Mesendoderm (in vitro differentiated cells): Measurements from ENCODE around the gene ATL3.

ENCODE experiments used
- DNase-seq: peaks from one replicate; pipeline ENCODE4 v3.0.0; 2013
- H2AK5ac ChIP-seq: 2 replicates; pipeline ENCODE4 v1.6.1; 2013; ENCODE audit warnings: low read length, inconsistent platforms
- H2BK120ac ChIP-seq: 2 replicates; pipeline ENCODE4 v1.6.1; 2013; ENCODE audit warnings: low read depth, mild to moderate bottlenecking, low read length, moderate library complexity, mixed read lengths
- H2BK15ac ChIP-seq: replicated peaks from 2 replicates; pipeline ENCODE4 v1.6.1; 2013; ENCODE audit warnings: low read depth, mild to moderate bottlenecking, moderate library complexity
- H2BK5ac ChIP-seq: 2 replicates; pipeline ENCODE4 v1.6.1; 2013; ENCODE audit warnings: low read length, inconsistent platforms
- H3K18ac ChIP-seq: 2 replicates; pipeline ENCODE4 v1.6.1; 2013; ENCODE audit warnings: mild to moderate bottlenecking, low read length, mixed read lengths
- H3K23ac ChIP-seq: one replicate; pipeline ENCODE4 v1.6.1; 2013; ENCODE audit warnings: low read length
- H3K27ac ChIP-seq: 2 replicates; pipeline ENCODE4 v1.5.1; 2013; ENCODE audit warnings: low read depth, mild to moderate bottlenecking, inconsistent platforms, low read length, moderate library complexity
- H3K27me3 ChIP-seq: 2 replicates; pipeline ENCODE4 v1.6.1; 2013; ENCODE audit warnings: low read length, control low read depth, mild to moderate bottlenecking, inconsistent platforms; ENCODE audit not compliant: insufficient read depth, poor library complexity
- H3K36me3 ChIP-seq: 2 replicates; pipeline ENCODE4 v1.6.1; 2013; ENCODE audit warnings: low read length, inconsistent platforms; ENCODE audit not compliant: control insufficient read depth, insufficient read depth
- H3K4ac ChIP-seq: one replicate; pipeline ENCODE4 v1.6.1; 2013; ENCODE audit warnings: low read depth, mild to moderate bottlenecking, low read length, moderate library complexity
- H3K4me1 ChIP-seq: 2 replicates; pipeline ENCODE4 v1.6.1; 2013; ENCODE audit warnings: low read depth, low read length, inconsistent platforms; ENCODE audit not compliant: control insufficient read depth
- H3K4me2 ChIP-seq: 2 replicates; pipeline ENCODE4 v1.6.1; 2013; ENCODE audit warnings: low read length
- H3K4me3 ChIP-seq: 2 replicates; pipeline ENCODE4 v1.5.1; 2013; ENCODE audit warnings: mild to moderate bottlenecking, low read length
- H3K56ac ChIP-seq: one replicate; pipeline ENCODE4 v1.6.1; 2013; ENCODE audit warnings: low read length
- H3K79me1 ChIP-seq: 2 replicates; pipeline ENCODE4 v1.6.1; 2013; ENCODE audit warnings: low read length, inconsistent platforms
- H3K79me2 ChIP-seq: 2 replicates; pipeline ENCODE4 v1.6.1; 2013; ENCODE audit warnings: mild to moderate bottlenecking, low read length; ENCODE audit not compliant: control insufficient read depth, insufficient read depth
- H3K9ac ChIP-seq: 2 replicates; pipeline ENCODE4 v1.6.1; 2013; ENCODE audit warnings: low read length, inconsistent platforms
- H4K5ac ChIP-seq: one replicate; pipeline ENCODE4 v1.6.1; 2013; ENCODE audit warnings: low read length
- H4K8ac ChIP-seq: one replicate; pipeline ENCODE4 v1.6.1; 2013; ENCODE audit warnings: low read depth, mild to moderate bottlenecking, control low read depth, low read length, moderate library complexity
- WGBS: extraction: QIAGEN DNeasy Blood & Tissue Kit; methylation state at CpG from one replicate; pipeline ENCODE4 v1.1.7; 2013; ENCODE audit warnings: low lambda C conversion rate, missing lambda C conversion rate; ENCODE audit not compliant: insufficient coverage; ENCODE audit errors: extremely low coverage; 5-methylcytosine and 5-hydroxymethylcytosine counted together

The ATL3 gene

GRCh38 chr11:63667995-63668795 is 3.0 kb downstream of the ATL3 start:
- Histone ChIP-seq H2BK120ac (no peak overlapping the region), H3K4me3 (no peak overlapping the region), H3K4ac (no peak overlapping the region), H3K9ac (no peak overlapping the region), H3K4me1 (no peaks in the 10 kb centered on the region), H3K27ac (no peak overlapping the region), H3K56ac (no peak overlapping the region), H2AK5ac (no peak overlapping the region), H3K18ac (no peak overlapping the region), H3K4me2 (no peak overlapping the region), H3K27me3 (no peaks in the 10 kb centered on the region), H3K79me1 (peaks cover 4% of the 10 kb centered on the region), H4K5ac (no peak overlapping the region), H2BK5ac (no peak overlapping the region), H3K36me3 (no peaks in the 10 kb centered on the region), H4K8ac (no peak overlapping the region), H2BK15ac (no peak overlapping the region), H3K79me2 (peaks cover 6% of the 10 kb centered on the region), H3K23ac (no peak overlapping the region)
- peak; percentile 62 for DNase-seq
- no CpG with 5 or more reads among the region's 3 CpGs for WGBS

DNA sequence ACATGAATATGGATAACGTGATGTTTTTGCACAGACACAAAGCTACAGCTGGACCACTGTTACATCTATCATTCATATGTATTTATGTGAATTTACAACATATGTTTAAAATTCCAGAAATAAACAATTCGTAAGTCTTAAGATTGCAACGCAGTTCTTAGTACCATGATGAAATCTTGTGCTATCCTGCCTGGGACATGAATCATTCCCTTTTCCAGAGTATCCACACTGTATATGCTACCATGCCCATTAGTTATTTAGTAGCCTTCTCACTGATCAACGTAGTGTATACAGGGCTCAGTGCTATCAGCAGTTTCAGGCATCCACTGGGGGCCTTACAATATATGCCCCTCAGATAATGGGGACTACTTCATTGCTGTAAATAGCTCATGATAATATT is 4.3 kb downstream of the ATL3 start:
- Histone ChIP-seq H3K56ac (peak overlapping the region; percentile 42), H3K9ac (no peak overlapping the region), H3K18ac (no peak overlapping the region), H3K4me1 (no peaks in the 10 kb centered on the region), H2BK15ac (no peak overlapping the region), H4K8ac (no peak overlapping the region), H2BK120ac (no peak overlapping the region), H3K4me2 (no peak overlapping the region), H2BK5ac (no peak overlapping the region), H2AK5ac (no peak overlapping the region), H3K27ac (no peak overlapping the region), H3K27me3 (no peaks in the 10 kb centered on the region), H3K79me1 (peaks cover 4% of the 10 kb centered on the region), H4K5ac (no peak overlapping the region), H3K23ac (no peak overlapping the region), H3K79me2 (peaks cover 8% of the 10 kb centered on the region), H3K4ac (no peak overlapping the region), H3K36me3 (no peaks in the 10 kb centered on the region), H3K4me3 (no peak overlapping the region)
- WGBS: no CpG with 5 or more reads among the region's 4 CpGs
- DNase-seq: no peak

- no peak overlapping the region for H2AK5ac ChIP-seq
- H2BK15ac ChIP-seq: no peak overlapping the region
- no peak overlapping the region for H2BK120ac ChIP-seq
- H4K5ac ChIP-seq: no peak overlapping the region
- H3K27ac ChIP-seq: no peak overlapping the region
- no peak overlapping the region for H3K4me2 ChIP-seq
- H3K79me1 ChIP-seq: peaks cover 5% of the 10 kb centered on the region
- H3K4me1 ChIP-seq: no peaks in the 10 kb centered on the region
- WGBS: no CpG with 5 or more reads among the region's 1 CpG
- no peak overlapping the region for H3K4ac ChIP-seq
- no peak overlapping the region for H3K4me3 ChIP-seq
- no peak overlapping the region for H3K23ac ChIP-seq
- no peaks in the 10 kb centered on the region for H3K27me3 ChIP-seq
- no peak overlapping the region for H3K9ac ChIP-seq
- no peaks in the 10 kb centered on the region for H3K36me3 ChIP-seq
- no peak overlapping the region for H4K8ac ChIP-seq
- no peak for DNase-seq
- H2BK5ac ChIP-seq: no peak overlapping the region
- peaks cover 8% of the 10 kb centered on the region for H3K79me2 ChIP-seq
- H3K18ac ChIP-seq: no peak overlapping the region
- no peak overlapping the region for H3K56ac ChIP-seq
Observed at GRCh38 chr11:63663809-63664208, 7.4 kb downstream of the ATL3 start.

GRCh38 chr11:63660972-63661371 is 10.2 kb downstream of the ATL3 start:
- Histone ChIP-seq H3K9ac (no peak overlapping the region), H2AK5ac (no peak overlapping the region), H2BK120ac (no peak overlapping the region), H3K4me1 (no peaks in the 10 kb centered on the region), H3K79me2 (peaks cover 4% of the 10 kb centered on the region), H3K18ac (no peak overlapping the region), H3K23ac (no peak overlapping the region), H3K4ac (no peak overlapping the region), H2BK15ac (no peak overlapping the region), H4K8ac (no peak overlapping the region), H3K27me3 (no peaks in the 10 kb centered on the region), H3K56ac (no peak overlapping the region), H2BK5ac (no peak overlapping the region), H3K79me1 (peaks cover 3% of the 10 kb centered on the region), H3K36me3 (no peaks in the 10 kb centered on the region), H4K5ac (no peak overlapping the region), H3K4me2 (no peak overlapping the region), H3K27ac (no peak overlapping the region), H3K4me3 (no peak overlapping the region)
- DNase-seq: no peak
- no CpG with 5 or more reads among the region's 8 CpGs for WGBS

DNA sequence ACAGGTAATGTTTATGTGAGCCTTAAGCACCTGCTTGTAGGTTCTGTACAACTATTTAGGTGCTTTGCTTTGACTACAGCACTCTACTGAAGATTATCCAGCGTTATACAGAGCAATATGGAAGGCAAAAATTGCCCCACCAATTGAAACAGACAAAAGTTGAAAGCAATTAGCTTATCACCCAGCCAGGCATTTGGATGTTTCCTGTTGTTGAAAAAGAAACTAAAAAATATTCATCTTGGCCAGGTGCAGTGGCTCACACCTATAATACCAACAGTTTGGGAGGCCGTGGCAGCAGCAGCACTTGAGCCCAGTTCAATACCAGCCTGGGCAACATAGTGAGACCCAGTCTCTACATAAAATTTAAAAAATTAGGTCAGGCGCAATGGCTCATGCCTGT is 18.5 kb downstream of the ATL3 start:
- no peak for DNase-seq
- Histone ChIP-seq H2AK5ac (no peak overlapping the region), H3K27ac (no peak overlapping the region), H2BK120ac (no peak overlapping the region), H3K9ac (no peak overlapping the region), H3K27me3 (no peaks in the 10 kb centered on the region), H3K56ac (no peak overlapping the region), H3K23ac (no peak overlapping the region), H3K36me3 (no peaks in the 10 kb centered on the region), H4K5ac (no peak overlapping the region), H4K8ac (no peak overlapping the region), H2BK15ac (no peak overlapping the region), H2BK5ac (no peak overlapping the region), H3K79me2 (no peaks in the 10 kb centered on the region), H3K4me1 (no peaks in the 10 kb centered on the region), H3K4ac (no peak overlapping the region), H3K79me1 (no peaks in the 10 kb centered on the region), H3K18ac (no peak overlapping the region), H3K4me3 (no peak overlapping the region), H3K4me2 (no peak overlapping the region)
- WGBS: no CpG with 5 or more reads among the region's 3 CpGs

DNA sequence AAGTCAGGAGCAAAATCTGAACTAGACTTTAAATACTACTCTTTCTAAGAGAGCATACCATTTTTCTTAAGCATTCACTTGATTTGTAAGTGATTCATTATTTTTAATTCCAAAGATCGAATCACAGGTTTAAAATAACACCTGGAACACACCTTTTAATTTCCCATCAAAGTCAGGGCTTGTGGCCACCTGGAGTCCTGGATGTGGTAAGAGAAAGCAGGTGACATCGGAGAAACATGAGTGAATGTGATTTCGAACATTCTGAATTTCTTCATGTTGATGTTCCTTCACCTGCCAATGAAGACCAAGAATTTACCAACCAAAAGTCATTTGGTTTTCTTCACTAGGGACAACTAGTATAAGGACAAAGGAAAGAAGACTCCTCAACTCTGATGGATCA is 28.0 kb downstream of the ATL3 start:
- H3K79me2 ChIP-seq: no peaks in the 10 kb centered on the region
- H3K56ac ChIP-seq: no peak overlapping the region
- H2AK5ac ChIP-seq: no peak overlapping the region
- H2BK120ac ChIP-seq: no peak overlapping the region
- no peak overlapping the region for H3K4me3 ChIP-seq
- H3K27ac ChIP-seq: no peak overlapping the region
- H3K27me3 ChIP-seq: no peaks in the 10 kb centered on the region
- no peaks in the 10 kb centered on the region for H3K79me1 ChIP-seq
- WGBS: no CpG with 5 or more reads among the region's 3 CpGs
- H3K4ac ChIP-seq: no peak overlapping the region
- no peak overlapping the region for H3K4me2 ChIP-seq
- no peak overlapping the region for H2BK15ac ChIP-seq
- no peak overlapping the region for H2BK5ac ChIP-seq
- H3K23ac ChIP-seq: no peak overlapping the region
- no peak for DNase-seq
- H4K5ac ChIP-seq: no peak overlapping the region
- H3K4me1 ChIP-seq: no peaks in the 10 kb centered on the region
- no peak overlapping the region for H3K18ac ChIP-seq
- no peak overlapping the region for H4K8ac ChIP-seq
- peaks cover 1% of the 10 kb centered on the region for H3K36me3 ChIP-seq
- H3K9ac ChIP-seq: no peak overlapping the region
